Measurements from ENCODE around the gene ICE1. TPM values are rescaled to one million over a fixed set of nuclear protein-coding genes. Genes with fewer than 3 reads are reported as not detected.

ICE1 gene
- total and polyA plus RNA-seq, 4 donors: 4.1 to 18.8 (median 9.5) TPM

GRCh38 chr5:5504325-5504724 is 81.8 kb downstream of the ICE1 start:
- Histone ChIP-seq H3K27ac (ENCODE audit: low read depth in 1 of 2, low read length in 2 of 2) (no peak overlapping the region), H3K9ac (ENCODE audit: low read depth in 1 of 2, low read length in 2 of 2) (no peak overlapping the region), H3K9me3 (ENCODE audit: control insufficient read depth in 4 of 4, low read length in 3 of 4) (peaks cover 0 to 11% (median 4%) of the 10 kb centered on the region in 4 donors), H3K4me1 (ENCODE audit: control insufficient read depth in 4 of 4, insufficient read depth in 4 of 4, low read length in 3 of 4) (no peaks in the 10 kb centered on the region), H3K4me3 (ENCODE audit: low read depth in 1 of 3, low read length in 3 of 3) (no peak overlapping the region), H3K36me3 (ENCODE audit: control insufficient read depth in 4 of 4, insufficient read depth in 3 of 4, low read depth in 1 of 4, low read length in 3 of 4) (no peaks in the 10 kb centered on the region), H3K27me3 (ENCODE audit: control insufficient read depth in 4 of 4, insufficient read depth in 4 of 4, low read length in 3 of 4) (peaks cover 0 to 3% (median 0%) of the 10 kb centered on the region in 4 donors)
- DNase-seq (ENCODE audit: low spot score): no peak
- TF ChIP-seq ZBTB33 (IDR thresholded peaks at IDR 0.05) (no peak), RXRA (IDR thresholded peaks at IDR 0.05) (no peak), FOXA2 (IDR thresholded peaks at IDR 0.05) (no peak), HNF4A (conservative IDR thresholded peaks at IDR 0.05) (no peak), SP1 (IDR thresholded peaks at IDR 0.05) (no peak), CTCF (IDR thresholded peaks at IDR 0.05; ENCODE audit: low read depth, low read length, missing input control) (no peak), HNF4G (IDR thresholded peaks at IDR 0.05) (no peak), NR2F2 (IDR thresholded peaks at IDR 0.05) (no peak)

GRCh38 chr5:5505815-5506214 is 83.3 kb downstream of the ICE1 start:
- no peak overlapping the region for H3K27ac ChIP-seq (ENCODE audit: low read depth in 1 of 2, low read length in 2 of 2)
- 69% methylated on average over 3 of the region's 3 CpGs for WGBS
- no peak for DNase-seq (ENCODE audit: low spot score)
- H3K4me3 ChIP-seq (ENCODE audit: low read depth in 1 of 3, low read length in 3 of 3): no peak overlapping the region
- H3K36me3 ChIP-seq (ENCODE audit: control insufficient read depth in 4 of 4, insufficient read depth in 3 of 4, low read depth in 1 of 4, low read length in 3 of 4): no peaks in the 10 kb centered on the region
- no peaks in the 10 kb centered on the region for H3K4me1 ChIP-seq (ENCODE audit: control insufficient read depth in 4 of 4, insufficient read depth in 4 of 4, low read length in 3 of 4)
- TF ChIP-seq RXRA (IDR thresholded peaks at IDR 0.05) (no peak), TAF1 (conservative IDR thresholded peaks at IDR 0.05) (no peak), REST (IDR thresholded peaks at IDR 0.05) (no peak), ZBTB33 (IDR thresholded peaks at IDR 0.05) (no peak), SP1 (IDR thresholded peaks at IDR 0.05) (no peak), HNF4G (IDR thresholded peaks at IDR 0.05) (no peak), FOXA1 (IDR thresholded peaks at IDR 0.05) (no peak), MAX (IDR thresholded peaks at IDR 0.05) (no peak), CTCF (IDR thresholded peaks at IDR 0.05; ENCODE audit: low read depth, low read length, missing input control) (no peak), HNF4A (conservative IDR thresholded peaks at IDR 0.05) (no peak), ATF3 (IDR thresholded peaks at IDR 0.05) (no peak), YY1 (IDR thresholded peaks at IDR 0.05) (no peak), JUND (IDR thresholded peaks at IDR 0.05) (no peak), EGR1 (IDR thresholded peaks at IDR 0.05; ENCODE audit: low read depth in 2 of 2) (no peak), NR2F2 (IDR thresholded peaks at IDR 0.05) (no peak), GABPA (IDR thresholded peaks at IDR 0.05 in 1 of 2, conservative IDR thresholded peaks at IDR 0.05 in 1 of 2) (no peak), RAD21 (IDR thresholded peaks at IDR 0.05) (no peak)
- peaks cover 0 to 11% (median 4%) of the 10 kb centered on the region in 4 donors for H3K9me3 ChIP-seq (ENCODE audit: control insufficient read depth in 4 of 4, low read length in 3 of 4)
- no peak overlapping the region for H3K9ac ChIP-seq (ENCODE audit: low read depth in 1 of 2, low read length in 2 of 2)
- H3K27me3 ChIP-seq (ENCODE audit: control insufficient read depth in 4 of 4, insufficient read depth in 4 of 4, low read length in 3 of 4): peaks cover 0 to 3% (median 0%) of the 10 kb centered on the region in 4 donors
